K562 (cell line): ENCODE measurements around the gene KRT8. TPM values are rescaled to one million over a fixed set of nuclear protein-coding genes. Genes with fewer than 3 reads are reported as not detected.

Experiments
- ADNP ChIP-seq: fragments of 200-800 bp; sonication (Bioruptor generic); IDR thresholded peaks from 2 replicates; pipeline ENCODE4 v1.6.1; 2016; ENCODE audit warnings: missing genetic modification characterization, missing compliant biosample characterization
- CBFA2T2 ChIP-seq: fragments of 450-650 bp; conservative IDR thresholded peaks from 2 replicates; pipeline ENCODE4 v1.6.1; 2017; ENCODE audit warnings: mild to moderate bottlenecking
- CBX2 ChIP-seq: fragments of 200-600 bp; sonication (generic); IDR thresholded peaks from one replicate; pipeline ENCODE4 v1.6.1; 2012; ENCODE audit warnings: mild to moderate bottlenecking, low read length, inconsistent platforms; ENCODE audit not compliant: insufficient read depth, poor library complexity, severe bottlenecking
- EHMT2 ChIP-seq: fragments of 450-650 bp; IDR thresholded peaks from 2 replicates; pipeline ENCODE4 v1.6.1; 2018; ENCODE audit warnings: antibody characterized with exemption
- ETS1 ChIP-seq: conservative IDR thresholded peaks from 2 replicates; pipeline ENCODE4 v1.6.1; 2011; ENCODE audit warnings: low read depth, mild to moderate bottlenecking, low read length; ENCODE audit not compliant: control insufficient read depth
- FOXA3 ChIP-seq, 2 experiments: fragments of 450-650 bp in 1 of 2; sonication (generic) in 1 of 2; formaldehyde crosslinking; IDR thresholded peaks in 1 of 2; conservative IDR thresholded peaks in 1 of 2; 2 replicates each; pipeline versions ENCODE4 v1.4.0 to v1.8.0; 2020 to 2022; ENCODE audit warnings: mild to moderate bottlenecking in 2 of 2, missing genetic modification reagents in 1 of 2
- HIVEP1 ChIP-seq: fragments of 250-450 bp; sonication (Bioruptor Pico); IDR thresholded peaks from 2 replicates; pipeline ENCODE4 v1.4.0; 2020; ENCODE audit warnings: mild to moderate bottlenecking
- KDM1A ChIP-seq, 2 experiments: fragments of 450-650 bp; IDR thresholded peaks; 2 replicates each; pipeline ENCODE4 v1.6.1; 2016; ENCODE audit warnings: mild to moderate bottlenecking in 2 of 2
- LCOR ChIP-seq: sonication (generic); formaldehyde crosslinking; IDR thresholded peaks from 2 replicates; pipeline ENCODE4 v1.8.0; 2022; ENCODE audit warnings: mild to moderate bottlenecking, missing genetic modification reagents
- MEIS2 ChIP-seq: fragments of 450-650 bp; IDR thresholded peaks from 2 replicates; pipeline ENCODE4 v1.6.1; 2014; ENCODE audit warnings: mild to moderate bottlenecking; ENCODE audit not compliant: partially characterized antibody
- NCOA4 ChIP-seq: fragments of 450-650 bp; IDR thresholded peaks from 2 replicates; pipeline ENCODE4 v1.6.1; 2018; ENCODE audit warnings: mild to moderate bottlenecking; ENCODE audit not compliant: partially characterized antibody
- NR2C1 ChIP-seq, 2 experiments: fragments of 450-650 bp; IDR thresholded peaks; 2 replicates each; pipeline ENCODE4 v1.6.1; 2017; ENCODE audit warnings: mild to moderate bottlenecking in 2 of 2, antibody characterized with exemption in 1 of 2, inconsistent platforms in 1 of 2, missing compliant biosample characterization in 1 of 2, missing genetic modification characterization in 1 of 2
- PBX2 ChIP-seq, 2 experiments: IDR thresholded peaks in 1 of 2; conservative IDR thresholded peaks in 1 of 2; 2 replicates each; pipeline ENCODE4 v1.6.1; 2016; ENCODE audit warnings: low read depth in 2 of 2, mild to moderate bottlenecking in 1 of 2, missing compliant biosample characterization in 1 of 2, missing genetic modification characterization in 1 of 2, moderate library complexity in 1 of 2
- SMAD4 ChIP-seq: fragments of 250-450 bp; sonication (Bioruptor Pico); conservative IDR thresholded peaks from 2 replicates; pipeline ENCODE4 v1.8.0; 2021; ENCODE audit warnings: inconsistent platforms, mild to moderate bottlenecking, moderate library complexity
- STAT5A ChIP-seq: IDR thresholded peaks from 2 replicates; pipeline ENCODE4 v1.6.1; 2012; ENCODE audit warnings: low read length, inconsistent platforms, borderline replicate concordance
- TRIM24 ChIP-seq, 2 experiments: fragments of 450-650 bp; IDR thresholded peaks; 2 replicates each; pipeline ENCODE4 v1.6.1; 2016
- YY1 ChIP-seq, 3 experiments: IDR thresholded peaks; 2 replicates each; pipeline ENCODE4 v1.6.1; 2011; ENCODE audit warnings: low read length in 2 of 3, mild to moderate bottlenecking in 2 of 3, moderate library complexity in 2 of 3, borderline replicate concordance in 1 of 3, control low read depth in 1 of 3, low read depth in 1 of 3; ENCODE audit not compliant: insufficient read depth in 3 of 3, insufficient replicate concordance in 2 of 3, control insufficient read depth in 1 of 3, insufficient read length in 1 of 3; ENCODE audit errors: extremely low read depth in 1 of 3
- ZNF175 ChIP-seq: fragments of 200-800 bp; sonication (Bioruptor generic); IDR thresholded peaks from 2 replicates; pipeline ENCODE4 v1.6.1; 2016; ENCODE audit warnings: low read depth, mild to moderate bottlenecking, missing genetic modification characterization, missing compliant biosample characterization
- ZNF408 ChIP-seq: fragments of 250-450 bp; sonication (Bioruptor Pico); IDR thresholded peaks from 2 replicates; pipeline ENCODE4 v1.4.0; 2020; ENCODE audit warnings: low read depth, mild to moderate bottlenecking, moderate library complexity
- ZNF431 ChIP-seq: sonication (generic); formaldehyde crosslinking; IDR thresholded peaks from 2 replicates; pipeline ENCODE4 v1.8.0; 2022; ENCODE audit warnings: mild to moderate bottlenecking, missing genetic modification reagents
- polyA plus RNA-seq, 8 experiments: library from polyadenylated mRNA; depleted of rRNA in 4 of 8; stranded (reverse) in 5 of 8; unstranded in 3 of 8; fragments of >200 nt; fragmentation: Nextera tagmentation in 2 of 8; fragmentation: Illumina TruSeq in 1 of 8; extraction: Ambion mirVana in 2 of 8; extraction: Trizol in 1 of 8; gene quantifications; 2 replicates each; pipeline versions ENCODE4 v1.2.1 to v1.2.3, GENCODE V29; 2011 to 2014; ENCODE audit warnings: inconsistent platforms in 1 of 8, missing spikeins in 1 of 8
- total RNA-seq, 7 experiments: library from RNA; depleted of rRNA in 6 of 7; stranded (reverse); fragments of >200 nt in 6 of 7; fragmentation: Illumina TruSeq in 2 of 7; extraction: Trizol in 2 of 7; gene quantifications; 2 replicates each; pipeline versions ENCODE4 v1.2.1 to v1.2.3, GENCODE V29; 2011 to 2021; ENCODE audit warnings: low replicate concordance in 1 of 7
- TF ChIP-seq, protein P1 (sequence below): fragments of 450-650 bp; IDR thresholded peaks from 2 replicates; pipeline ENCODE4 v1.6.1; 2016; ENCODE audit warnings: antibody characterized with exemption

Gene KRT8
- total and polyA plus RNA-seq, 9 of the 15 experiments (the other 6 are each of a cell fraction or from before 2014, with no cell fraction given): 41.5 to 661 (median 260) TPM

- TF ChIP-seq PBX2 (CRISPR knock-in tag; IDR thresholded peaks at IDR 0.05; ENCODE audit: low read depth) (no peak), PBX2 (tag; conservative IDR thresholded peaks at IDR 0.05; ENCODE audit: low read depth) (no peak), NCOA4 (no peak), STAT5A (peak; percentile 78), MEIS2 (peak; percentile 60), YY1 (IDR thresholded peaks at IDR 0.05; ENCODE audit: borderline replicate concordance in 1 of 3, control insufficient read depth in 1 of 3, extremely low read depth in 1 of 3, insufficient read depth in 3 of 3, insufficient read length in 1 of 3, insufficient replicate concordance in 2 of 3, low read depth in 1 of 3, low read length in 2 of 3) (peak in 1 of 3 experiments; percentile 42), KDM1A (IDR thresholded peaks at IDR 0.05) (peak; percentile 63 to 76), ETS1 (no peak), CBX2 (no peak), CBFA2T2 (peak; percentile 92), TRIM24 (IDR thresholded peaks at IDR 0.05) (peak; percentile 21 to 50; a peak in 3 of 4 replicates), ZNF175 (CRISPR knock-in tag) (peak; percentile 82), FOXA3 (CRISPR knock-in tag; conservative IDR thresholded peaks at IDR 0.05 in 1 of 2, IDR thresholded peaks at IDR 0.05 in 1 of 2) (no peak), HIVEP1 (no peak), NR2C1 (IDR thresholded peaks at IDR 0.05) (no peak), NR2C1 (tag; IDR thresholded peaks at IDR 0.05) (0 out of 2 replicates have a peak, but pooled peaks have one; percentile 9), EHMT2 (no peak), ADNP (tag) (no peak), ZNF431 (CRISPR knock-in tag) (no peak), ZNF408 (CRISPR knock-in tag) (no peak), LCOR (CRISPR knock-in tag) (peak; percentile 23; the same call in 1 of the 2 replicates), SMAD4 (CRISPR knock-in tag) (peak; percentile 93)
- TF ChIP-seq, protein P1, sequence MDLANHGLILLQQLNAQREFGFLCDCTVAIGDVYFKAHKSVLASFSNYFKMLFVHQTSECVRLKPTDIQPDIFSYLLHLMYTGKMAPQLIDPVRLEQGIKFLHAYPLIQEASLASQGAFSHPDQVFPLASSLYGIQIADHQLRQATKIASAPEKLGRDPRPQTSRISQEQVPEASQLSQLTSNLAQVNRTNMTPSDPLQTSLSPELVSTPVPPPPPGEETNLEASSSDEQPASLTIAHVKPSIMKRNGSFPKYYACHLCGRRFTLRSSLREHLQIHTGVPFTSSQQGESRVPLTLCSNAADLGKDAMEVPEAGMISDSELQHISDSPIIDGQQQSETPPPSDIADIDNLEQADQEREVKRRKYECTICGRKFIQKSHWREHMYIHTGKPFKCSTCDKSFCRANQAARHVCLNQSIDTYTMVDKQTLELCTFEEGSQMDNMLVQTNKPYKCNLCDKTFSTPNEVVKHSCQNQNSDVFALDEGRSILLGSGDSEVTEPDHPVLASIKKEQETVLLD: no peak; the same call in 1 of the 2 replicates
Observed at GRCh38 chr12:52924764-52925716, 20.2 kb upstream of the KRT8 start (continued).
